K562 (cell line): ENCODE data around the gene MAP2. TPM values are rescaled to one million over a fixed set of nuclear protein-coding genes. Genes with fewer than 3 reads are reported as not detected.

Experiments
- ATAC-seq: fragments of 200-7000 bp; cut with Tn5 transposase; 3 replicates; pipeline ENCODE4 v1.9.1; 2020; ENCODE audit warnings: moderate library complexity
- BruUV-seq: library from RNA; stranded (reverse); fragments of 400-500 nt; replicated peaks from 2 replicates; lab custom pipeline; 2021; lab: Mats Ljungman, UMichigan
- CTCF ChIA-PET: fragments of 300-600 bp; formaldehyde crosslinking; extraction: SDS; loops from one replicate; lab custom pipeline; 2021; ENCODE audit warnings: low intra/inter-chr PET ratio; lab: Yijun Ruan, JAX
- POLR2A ChIA-PET: fragments of 300-600, 350-650 bp; sonication (Branson Sonifier 250); formaldehyde crosslinking; extraction: SDS; loops from one replicate; lab custom pipeline; 2021; ENCODE audit warnings: antibody characterized with exemption, inconsistent platforms; lab: Yijun Ruan, JAX
- DNase-seq, 4 experiments: peaks; one replicate each; pipeline versions ENCODE4 v3.0.0 to v3.0.0-alpha.2; 2011 to 2018; ENCODE audit warnings: low spot score in 3 of 4, mixed read lengths in 3 of 4; ENCODE audit errors: extremely low read depth in 1 of 4
- FAIRE-seq: peaks from 2 replicates; lab custom pipeline; 2011; peaks lifted over from hg19 to GRCh38; lab: Jason Lieb, UNC
- H2AFZ ChIP-seq: 2 replicates; pipeline ENCODE4 v1.6.0; 2011; ENCODE audit warnings: low read depth, low read length, control low read depth, inconsistent platforms
- H3K27ac ChIP-seq: fragments of 200-600 bp; 3 replicates; pipeline ENCODE4 v1.8.0; 2011; ENCODE audit warnings: low read depth, mild to moderate bottlenecking, control low read depth, inconsistent platforms, low read length, moderate library complexity, mixed read lengths; ENCODE audit errors: extremely low read depth
- H3K27me3 ChIP-seq, 2 experiments: fragments of 300-600 bp in 1 of 2; 2 replicates in 1 of 2; 3 replicates in 1 of 2; pipeline versions ENCODE4 v1.6.0 to v1.8.0; 2011; ENCODE audit warnings: inconsistent platforms in 2 of 2, low read length in 2 of 2, mild to moderate bottlenecking in 1 of 2, mixed read lengths in 1 of 2, moderate library complexity in 1 of 2; ENCODE audit not compliant: control insufficient read depth in 2 of 2, insufficient read depth in 2 of 2
- H3K36me3 ChIP-seq: fragments of 300-600 bp; 3 replicates; pipeline ENCODE4 v1.8.0; 2011; ENCODE audit warnings: mild to moderate bottlenecking, low read length, inconsistent platforms; ENCODE audit not compliant: control insufficient read depth, insufficient read depth
- H3K4me1 ChIP-seq, 2 experiments: fragments of 200-600 bp in 1 of 2; replicated peaks in 1 of 2; 2 replicates in 1 of 2; 3 replicates in 1 of 2; pipeline versions ENCODE4 v1.5.1 to v1.8.0; 2011; ENCODE audit warnings: inconsistent platforms in 2 of 2, low read length in 2 of 2, mild to moderate bottlenecking in 1 of 2, mixed read lengths in 1 of 2, moderate library complexity in 1 of 2; ENCODE audit not compliant: control insufficient read depth in 2 of 2, insufficient read depth in 2 of 2
- H3K4me2 ChIP-seq: 2 replicates; pipeline ENCODE4 v1.6.1; 2011; ENCODE audit warnings: low read length, control low read depth, inconsistent platforms, mixed read lengths; ENCODE audit not compliant: insufficient read depth
- H3K4me3 ChIP-seq: fragments of 200-600 bp; sonication (generic), shearing (Covaris generic); 2 replicates; pipeline ENCODE4 v1.5.1; 2016; ENCODE audit warnings: control low read depth, inconsistent platforms
- H3K79me2 ChIP-seq: fragments of 200-600 bp; 3 replicates; pipeline ENCODE4 v1.8.0; 2011; ENCODE audit warnings: low read length, inconsistent platforms; ENCODE audit not compliant: control insufficient read depth, insufficient read depth
- H3K9ac ChIP-seq, 2 experiments: 2 replicates each; pipeline versions ENCODE4 v1.6.0 to v1.6.1; 2011; ENCODE audit warnings: low read depth in 2 of 2, low read length in 2 of 2, control low read depth in 1 of 2, inconsistent platforms in 1 of 2, mild to moderate bottlenecking in 1 of 2, mixed read lengths in 1 of 2; ENCODE audit not compliant: insufficient read depth in 1 of 2
- H3K9me1 ChIP-seq: one replicate; pipeline ENCODE4 v1.6.0; 2011; ENCODE audit warnings: inconsistent platforms, mild to moderate bottlenecking, low read length, moderate library complexity; ENCODE audit not compliant: control insufficient read depth, insufficient read depth
- H3K9me3 ChIP-seq: replicated peaks from 2 replicates; pipeline ENCODE4 v1.5.1; 2011; ENCODE audit warnings: low read depth, low read length, inconsistent platforms; ENCODE audit not compliant: control insufficient read depth, insufficient read depth
- H4K20me1 ChIP-seq: replicated peaks from 2 replicates; pipeline ENCODE4 v1.6.1; 2011; ENCODE audit warnings: low read length, inconsistent platforms, mixed read lengths; ENCODE audit not compliant: control insufficient read depth, insufficient read depth
- BACH1 ChIP-seq: fragments of 200-800 bp; sonication (Bioruptor generic); IDR thresholded peaks from 2 replicates; pipeline ENCODE4 v1.6.1; 2016; ENCODE audit warnings: missing genetic modification characterization, missing compliant biosample characterization
- DNMT1 ChIP-seq: fragments of 450-650 bp; IDR thresholded peaks from 2 replicates; pipeline ENCODE4 v1.6.1; 2016; ENCODE audit warnings: antibody characterized with exemption, mild to moderate bottlenecking
- YBX1 ChIP-seq: fragments of 450-650 bp; IDR thresholded peaks from 2 replicates; pipeline ENCODE4 v1.7.1; 2016; ENCODE audit warnings: mild to moderate bottlenecking
- WGBS: fragments of 100-300 bp; shearing (Covaris generic); methylation state at CpG from one replicate; pipeline ENCODE4 v1.1.6; 2016; ENCODE audit warnings: low coverage, mixed read lengths; ENCODE audit not compliant: insufficient coverage; ENCODE audit errors: missing lambda C conversion rate; 5-methylcytosine and 5-hydroxymethylcytosine counted together
- in situ Hi-C: fragments of 300-500 bp; cut with MboI; formaldehyde crosslinking; loops from 4 replicates; pipeline ENCODE4 v1.15.0; 2018; ENCODE audit warnings: inconsistent platforms, mixed read lengths
- intact Hi-C: fragments of 100-400 bp; cut with micrococcal nuclease; formaldehyde crosslinking; loops from 2 replicates; pipeline ENCODE4 v1.14.2; 2022
- polyA plus RNA-seq, 8 experiments: library from polyadenylated mRNA; depleted of rRNA in 4 of 8; stranded (reverse) in 5 of 8; unstranded in 3 of 8; fragments of >200 nt; fragmentation: Nextera tagmentation in 2 of 8; fragmentation: Illumina TruSeq in 1 of 8; extraction: Ambion mirVana in 2 of 8; extraction: Trizol in 1 of 8; gene quantifications; 2 replicates each; pipeline versions ENCODE4 v1.2.1 to v1.2.3, GENCODE V29; 2011 to 2014; ENCODE audit warnings: inconsistent platforms in 1 of 8, missing spikeins in 1 of 8
- total RNA-seq, 7 experiments: library from RNA; depleted of rRNA in 6 of 7; stranded (reverse); fragments of >200 nt in 6 of 7; fragmentation: Illumina TruSeq in 2 of 7; extraction: Trizol in 2 of 7; gene quantifications; 2 replicates each; pipeline versions ENCODE4 v1.2.1 to v1.2.3, GENCODE V29; 2011 to 2021; ENCODE audit warnings: low replicate concordance in 1 of 7
- TF ChIP-seq, protein P1 (sequence below), 2 experiments: fragments of 450-650 bp in 1 of 2; sonication (generic) in 1 of 2; formaldehyde crosslinking in 1 of 2; IDR thresholded peaks in 1 of 2; conservative IDR thresholded peaks in 1 of 2; 2 replicates each; pipeline versions ENCODE4 v1.6.1 to v1.8.1; 2016 to 2023; ENCODE audit warnings: mild to moderate bottlenecking in 2 of 2, moderate library complexity in 2 of 2, inconsistent platforms in 1 of 2, missing genetic modification reagents in 1 of 2
- TF ChIP-seq, protein P2 (sequence below), 3 experiments: fragments of 200-800 bp in 1 of 3; sonication (Bioruptor generic) in 1 of 3; sonication (generic) in 1 of 3; formaldehyde crosslinking in 1 of 3; IDR thresholded peaks; 2 replicates each; pipeline versions ENCODE4 v1.6.1 to v1.8.0; 2016 to 2022; ENCODE audit warnings: mild to moderate bottlenecking in 2 of 3, missing compliant biosample characterization in 2 of 3, missing genetic modification characterization in 2 of 3, missing genetic modification reagents in 1 of 3

The MAP2 gene
- total and polyA plus RNA-seq, 9 of the 15 experiments (the other 6 are each of a cell fraction or from before 2014, with no cell fraction given): 0.13 TPM; not detected in 8

DNA sequence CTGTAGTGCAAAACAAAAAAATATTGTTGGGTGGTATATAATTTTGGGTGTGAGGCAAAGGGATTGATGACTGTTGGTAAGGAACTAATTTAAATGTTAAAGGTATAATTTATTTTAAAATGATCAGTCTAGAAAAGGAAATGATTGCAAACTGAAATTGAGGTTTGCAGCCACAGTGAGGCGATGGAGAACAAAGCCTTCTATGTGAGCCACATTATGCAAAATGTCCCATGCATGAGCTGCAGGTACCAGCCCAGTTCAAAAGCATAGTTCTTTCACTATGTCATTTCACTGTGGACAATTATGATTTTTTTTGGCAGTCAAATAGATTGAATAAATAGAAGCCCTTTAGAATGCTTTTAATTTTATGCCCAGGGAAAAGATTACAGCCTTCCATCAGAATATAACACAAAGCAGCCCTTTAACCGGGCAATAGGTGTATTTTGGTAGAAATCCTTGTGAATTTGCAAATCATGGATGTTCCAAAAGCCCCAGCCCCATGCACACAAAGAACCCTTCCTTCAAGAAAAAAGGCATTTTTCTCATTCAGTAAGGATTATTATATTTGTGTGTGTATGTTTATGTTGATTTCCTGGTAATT, 1.7 kb downstream of the MAP2 start:
- in situ Hi-C loops (no loop called here), intact Hi-C loops (loop anchor here (10.0 kb wide), 3 partner anchors 539 to 1021 kb away; partner anchors contain the start of gene PTH2R)
- DNase-seq (no peak), FAIRE-seq (no peak), ATAC-seq (no peak)
- no peak overlapping the region for H3K4me3 ChIP-seq
- no peaks in the 10 kb centered on the region for H4K20me1 ChIP-seq
- no peaks in the 10 kb centered on the region for H3K36me3 ChIP-seq
- no peak overlapping the region for H3K4me2 ChIP-seq
- H3K9ac ChIP-seq: no peak overlapping the region
- ChIA-PET CTCF (interaction anchor here (0.6 kb wide), 2 partner anchors 19 to 76 kb away, joined by 3 read pairs; no protein-coding TSS in a partner anchor), POLR2A (no interaction called here)
- H3K4me1 ChIP-seq: peaks cover 0 to 11% of the 10 kb centered on the region in 2 experiments; a peak in 2 of 5 replicates
- BruUV-seq: no TSS peak
- H3K79me2 ChIP-seq: no peaks in the 10 kb centered on the region
- TF ChIP-seq, protein P1, sequence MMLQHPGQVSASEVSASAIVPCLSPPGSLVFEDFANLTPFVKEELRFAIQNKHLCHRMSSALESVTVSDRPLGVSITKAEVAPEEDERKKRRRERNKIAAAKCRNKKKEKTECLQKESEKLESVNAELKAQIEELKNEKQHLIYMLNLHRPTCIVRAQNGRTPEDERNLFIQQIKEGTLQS (IDR thresholded peaks at IDR 0.05): no peak
- TF ChIP-seq, protein P1 (CRISPR knock-in tag; conservative IDR thresholded peaks at IDR 0.05): no peak
- TF ChIP-seq DNMT1: no peak
- no peak for TF ChIP-seq BACH1 (tag)
- TF ChIP-seq, protein P2, sequence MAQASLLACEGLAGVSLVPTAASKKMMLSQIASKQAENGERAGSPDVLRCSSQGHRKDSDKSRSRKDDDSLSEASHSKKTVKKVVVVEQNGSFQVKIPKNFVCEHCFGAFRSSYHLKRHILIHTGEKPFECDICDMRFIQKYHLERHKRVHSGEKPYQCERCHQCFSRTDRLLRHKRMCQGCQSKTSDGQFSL (CRISPR knock-in tag; IDR thresholded peaks at IDR 0.05): no peak
- TF ChIP-seq, protein P2 (tag; IDR thresholded peaks at IDR 0.05): no peak
- TF ChIP-seq YBX1: no peak
- no peaks in the 10 kb centered on the region for H3K9me3 ChIP-seq
- 0% methylated on average over 2 of the region's 2 CpGs for WGBS
- no peaks in the 10 kb centered on the region for H3K27me3 ChIP-seq
- H2AFZ ChIP-seq: no peak overlapping the region
- H3K9me1 ChIP-seq: no peaks in the 10 kb centered on the region
- no peak overlapping the region for H3K27ac ChIP-seq
